ENCODE data around the gene INSC. TPM values are rescaled to one million over a fixed set of nuclear protein-coding genes. Genes with fewer than 3 reads are reported as not detected.

Gene INSC
- total RNA-seq, 2 donors from 2014 or later, result 0.14 to 0.23 TPM

GRCh38 chr11:15199693-15200092 lies 85.0 kb downstream of the INSC start:
- no peak for DNase-seq (ENCODE audit: low spot score)
- intact Hi-C loops (cut with DNase I), result no loop called here

- no peak for DNase-seq (ENCODE audit: low spot score)
- intact Hi-C loops (cut with DNase I), result no loop called here
These were observed 86.0 kb downstream of the INSC start for GRCh38 chr11:15200696-15201095.

- intact Hi-C loops (cut with DNase I), result no loop called here
- no peak for DNase-seq (ENCODE audit: low spot score)
These were observed 86.9 kb downstream of the INSC start for GRCh38 chr11:15201586-15201985.

GRCh38 chr11:15202626-15203025 lies 87.9 kb downstream of the INSC start:
- intact Hi-C loops (cut with DNase I), result no loop called here
- DNase-seq (ENCODE audit: low spot score), result no peak

GRCh38 chr11:15204711-15205110 lies 90.0 kb downstream of the INSC start:
- intact Hi-C loops (cut with DNase I), result loop anchor here in 1 of 2 donors (5.0 kb wide), 1 partner anchor 102 kb away; no protein-coding TSS in a partner anchor

GRCh38 chr11:15206791-15207190 lies 92.1 kb downstream of the INSC start:
- DNase-seq (ENCODE audit: low spot score), result no peak
- intact Hi-C loops (cut with DNase I), result loop anchor here (2.0 to 5.0 kb wide), 2 partner anchors 100 to 104 kb away; no protein-coding TSS in a partner anchor

More at GRCh38 chr11:15204711-15205110, 90.0 kb downstream of the INSC start:
- no peak for DNase-seq (ENCODE audit: low spot score)

- peak; percentile 92 for DNase-seq (ENCODE audit: low spot score)
- intact Hi-C loops (cut with DNase I), result loop anchor here (1.0 to 5.0 kb wide), 2 partner anchors 16 to 106 kb away; no protein-coding TSS in a partner anchor
These were observed 93.9 kb downstream of the INSC start for GRCh38 chr11:15208378-15209222.

- intact Hi-C loops (cut with DNase I), result no loop called here
- no peak for DNase-seq (ENCODE audit: low spot score)
These were observed 98.2 kb downstream of the INSC start for GRCh38 chr11:15212876-15213275.

GRCh38 chr11:15213471-15214231 lies 98.9 kb downstream of the INSC start:
- no peak for DNase-seq (ENCODE audit: low spot score)
- intact Hi-C loops (cut with DNase I), result no loop called here

GRCh38 chr11:15215005-15215404 lies 100.3 kb downstream of the INSC start:
- intact Hi-C loops (cut with DNase I), result no loop called here
- no peak for DNase-seq (ENCODE audit: low spot score)

- DNase-seq (ENCODE audit: low spot score), result no peak
- intact Hi-C loops (cut with DNase I), result no loop called here
These were observed 102.0 kb downstream of the INSC start for GRCh38 chr11:15216678-15217077.

GRCh38 chr11:15217416-15217815 lies 102.7 kb downstream of the INSC start:
- no peak for DNase-seq (ENCODE audit: low spot score)
- intact Hi-C loops (cut with DNase I), result no loop called here

GRCh38 chr11:15222777-15223176 lies 108.1 kb downstream of the INSC start:
- intact Hi-C loops (cut with DNase I), result no loop called here
- DNase-seq (ENCODE audit: low spot score), result no peak

- intact Hi-C loops (cut with DNase I), result no loop called here
- no peak for DNase-seq (ENCODE audit: low spot score)
These were observed 108.6 kb downstream of the INSC start for GRCh38 chr11:15223318-15223717.

- no peak for DNase-seq (ENCODE audit: low spot score)
- intact Hi-C loops (cut with DNase I), result loop anchor here in 1 of 2 donors (1.0 kb wide), 1 partner anchor 15 kb away; no protein-coding TSS in a partner anchor
These were observed 109.7 kb downstream of the INSC start for GRCh38 chr11:15224466-15224865.

GRCh38 chr11:15227011-15227410 lies 112.3 kb downstream of the INSC start:
- intact Hi-C loops (cut with DNase I), result no loop called here
- no peak for DNase-seq (ENCODE audit: low spot score)

GRCh38 chr11:15228331-15228849 lies 113.7 kb downstream of the INSC start:
- intact Hi-C loops (cut with DNase I), result no loop called here
- DNase-seq (ENCODE audit: low spot score), result no peak

- no peak for DNase-seq (ENCODE audit: low spot score)
- intact Hi-C loops (cut with DNase I), result no loop called here
These were observed 114.3 kb downstream of the INSC start for GRCh38 chr11:15229069-15229468.

GRCh38 chr11:15232496-15232895 lies 117.8 kb downstream of the INSC start:
- intact Hi-C loops (cut with DNase I), result no loop called here
- DNase-seq (ENCODE audit: low spot score), result no peak

Measured in posterior vena cava (tissue), 2 donors.